ENCODE measurements around the gene JKAMP.
A peak's percentile ranks its signal among the peaks of the same experiment; 100 is the strongest.

The JKAMP gene

GRCh38 chr14:59451849-59452248, 32.5 kb upstream of the JKAMP start:
- TF ChIP-seq CTCF (IDR thresholded peaks at IDR 0.05; ENCODE audit: low read depth, low read length, missing control alignments): no peak
- no peak for DNase-seq (ENCODE audit: extremely low read depth, low read depth)

GRCh38 chr14:59454139-59454538, 30.2 kb upstream of the JKAMP start:
- TF ChIP-seq CTCF (IDR thresholded peaks at IDR 0.05; ENCODE audit: low read depth, low read length, missing control alignments): no peak
- DNase-seq (ENCODE audit: extremely low read depth, low read depth): peak; percentile 52
- H3K4me3 ChIP-seq (replicated peaks; ENCODE audit: low read depth, low read length): no peak overlapping the region

More at GRCh38 chr14:59451849-59452248, 32.5 kb upstream of the JKAMP start:
- H3K4me3 ChIP-seq (replicated peaks; ENCODE audit: low read depth, low read length): no peak overlapping the region

- H3K4me3 ChIP-seq (replicated peaks; ENCODE audit: low read depth, low read length): no peak overlapping the region
- no peak for TF ChIP-seq CTCF (IDR thresholded peaks at IDR 0.05; ENCODE audit: low read depth, low read length, missing control alignments)
- no peak for DNase-seq (ENCODE audit: extremely low read depth, low read depth)
These were observed 28.9 kb upstream of the JKAMP start for GRCh38 chr14:59455411-59455810.

- TF ChIP-seq CTCF (IDR thresholded peaks at IDR 0.05; ENCODE audit: low read depth, low read length, missing control alignments): no peak
- no peak for DNase-seq (ENCODE audit: extremely low read depth, low read depth)
- H3K4me3 ChIP-seq (replicated peaks; ENCODE audit: low read depth, low read length): no peak overlapping the region
These were observed 25.8 kb upstream of the JKAMP start for GRCh38 chr14:59458486-59458885.

- no peak for TF ChIP-seq CTCF (IDR thresholded peaks at IDR 0.05; ENCODE audit: low read depth, low read length, missing control alignments)
- DNase-seq (ENCODE audit: extremely low read depth, low read depth): no peak
- no peak overlapping the region for H3K4me3 ChIP-seq (replicated peaks; ENCODE audit: low read depth, low read length)
These were observed 23.9 kb upstream of the JKAMP start for GRCh38 chr14:59460378-59460777.

GRCh38 chr14:59461891-59462290, 22.4 kb upstream of the JKAMP start:
- H3K4me3 ChIP-seq (replicated peaks; ENCODE audit: low read depth, low read length): no peak overlapping the region
- DNase-seq (ENCODE audit: extremely low read depth, low read depth): no peak
- no peak for TF ChIP-seq CTCF (IDR thresholded peaks at IDR 0.05; ENCODE audit: low read depth, low read length, missing control alignments)

GRCh38 chr14:59463787-59464485, 20.4 kb upstream of the JKAMP start:
- TF ChIP-seq CTCF (IDR thresholded peaks at IDR 0.05; ENCODE audit: low read depth, low read length, missing control alignments): no peak
- peak overlapping the region; percentile 39 for H3K4me3 ChIP-seq (replicated peaks; ENCODE audit: low read depth, low read length)
- no peak for DNase-seq (ENCODE audit: extremely low read depth, low read depth)

All from HFF-Myc (cell line).